T1000 (cell line): ENCODE results near the gene TCF12.

ENCODE experiments used
- DNase-seq: peaks from one replicate; lab custom pipeline; 2025; ENCODE audit warnings: mixed read lengths; lab: John Stamatoyannopoulos, UW

Gene TCF12

GRCh38 chr15:57297630-57298029 lies 379.2 kb downstream of the TCF12 start:
- DNase-seq, result no peak

DNA sequence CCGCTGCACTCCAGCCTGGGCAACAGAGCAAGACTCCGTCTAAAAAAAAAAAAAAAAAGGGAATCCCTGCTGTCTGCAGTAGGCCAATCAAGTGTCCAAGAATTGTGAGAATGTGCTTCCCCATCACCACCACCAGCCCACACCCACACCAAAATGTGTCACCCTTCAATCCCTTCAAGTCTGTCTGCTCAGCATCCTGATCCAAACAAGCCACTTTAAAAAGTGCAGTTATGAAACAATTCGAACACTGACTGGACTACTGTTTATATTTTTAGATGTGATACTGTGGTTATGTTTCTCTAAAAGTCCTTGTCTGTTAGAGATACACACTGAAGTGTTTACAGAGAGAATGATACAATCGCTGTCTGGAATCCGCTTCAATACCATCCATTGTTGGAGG lies 379.8 kb downstream of the TCF12 start:
- DNase-seq, result no peak

GRCh38 chr15:57298843-57299550 lies 380.6 kb downstream of the TCF12 start:
- DNase-seq, result no peak

GRCh38 chr15:57301307-57301706 lies 382.9 kb downstream of the TCF12 start:
- DNase-seq, result no peak

DNA sequence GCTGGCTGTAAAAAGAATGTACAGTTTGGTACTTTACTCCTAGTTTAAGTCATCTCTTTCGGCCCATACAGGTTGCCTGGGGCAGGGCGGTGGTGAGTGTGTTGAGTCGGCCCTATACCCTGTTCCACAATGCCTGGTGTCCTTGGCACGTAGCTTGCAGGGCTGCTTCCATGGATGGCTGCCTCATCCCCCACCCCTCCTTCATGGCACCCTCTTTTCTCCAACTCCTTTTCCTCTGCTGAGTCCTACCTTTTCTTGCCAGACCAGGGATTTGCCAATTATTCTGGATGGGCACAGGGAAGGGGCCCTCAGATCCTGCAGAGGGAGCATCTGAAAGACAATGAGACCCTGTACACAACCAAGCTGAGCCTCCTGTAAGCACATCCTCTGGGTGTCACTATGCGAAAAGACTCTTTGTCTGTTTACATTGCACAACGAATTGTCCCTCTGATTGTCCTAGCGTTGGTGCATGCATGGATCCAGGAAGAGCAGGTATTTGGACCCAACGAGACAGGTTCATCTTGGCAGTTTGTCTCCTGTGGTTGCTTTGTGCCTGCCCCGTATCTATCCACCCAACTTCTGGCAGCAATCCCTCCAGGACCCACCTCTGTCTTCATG lies 384.3 kb downstream of the TCF12 start:
- DNase-seq, result no peak

- DNase-seq, result no peak
These were observed 386.6 kb downstream of the TCF12 start for GRCh38 chr15:57305009-57305408.

DNA sequence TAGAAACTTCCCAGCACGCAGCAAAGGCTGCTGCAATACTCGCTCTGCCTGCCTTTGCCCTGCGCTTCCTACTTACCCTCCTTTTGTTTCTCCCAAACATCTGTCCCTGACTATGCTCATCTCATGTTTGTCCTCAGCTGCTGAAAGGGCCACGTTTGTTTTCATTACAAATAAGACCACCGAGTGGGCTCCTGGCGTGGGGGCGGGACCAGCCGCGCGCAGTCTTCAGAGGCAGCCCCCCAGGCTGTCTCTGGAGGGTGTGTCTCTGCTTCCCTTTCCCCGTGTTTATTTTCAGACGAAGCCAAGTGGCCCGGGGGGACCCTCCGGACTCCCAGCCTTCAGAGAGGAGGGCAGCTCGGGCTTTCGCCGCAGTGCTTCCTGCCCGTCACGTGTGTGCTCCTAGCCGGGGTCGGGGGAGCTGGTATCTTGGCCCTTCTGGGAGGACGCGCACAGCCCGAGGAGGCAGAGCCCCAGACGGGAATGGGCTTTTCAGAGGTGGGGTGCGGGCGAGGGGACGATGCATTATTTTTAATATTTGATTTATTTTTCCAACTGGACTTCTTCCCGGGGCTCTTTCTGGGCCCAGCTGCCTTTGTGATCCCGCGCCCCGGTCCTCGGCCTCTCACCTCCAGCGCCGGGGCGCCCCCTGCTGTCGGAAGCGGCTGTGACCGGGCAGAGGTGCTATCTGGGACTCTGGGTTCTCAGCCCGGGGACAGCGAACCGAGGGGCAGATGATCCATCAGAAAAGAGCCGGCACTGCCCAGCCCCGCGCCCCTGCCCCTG lies 387.9 kb downstream of the TCF12 start:
- DNase-seq, result peak; percentile 37

DNA sequence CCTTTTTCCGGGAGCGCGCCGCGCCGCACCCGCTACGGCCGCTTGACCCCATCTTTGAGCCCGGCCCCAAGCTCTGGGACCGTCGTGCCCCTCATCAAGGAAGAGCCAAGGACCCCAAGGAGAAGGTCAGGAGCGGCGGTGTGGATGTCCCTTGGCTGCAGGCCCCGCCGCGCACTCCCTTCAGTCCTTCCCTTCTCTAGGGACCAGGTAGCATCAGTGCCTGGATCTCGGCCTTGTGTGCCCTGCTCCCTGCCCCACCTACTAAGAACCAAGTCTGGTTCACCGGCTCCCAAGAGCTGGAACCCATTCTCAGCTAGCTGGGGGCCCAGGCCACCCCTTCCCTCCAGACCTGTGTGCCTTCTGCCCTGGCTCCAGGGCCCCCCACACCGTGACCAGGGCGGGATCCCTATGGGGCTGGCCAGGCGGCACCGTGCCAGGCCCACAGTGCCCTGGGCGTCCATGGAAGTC lies 388.5 kb downstream of the TCF12 start:
- DNase-seq, result no peak

DNA sequence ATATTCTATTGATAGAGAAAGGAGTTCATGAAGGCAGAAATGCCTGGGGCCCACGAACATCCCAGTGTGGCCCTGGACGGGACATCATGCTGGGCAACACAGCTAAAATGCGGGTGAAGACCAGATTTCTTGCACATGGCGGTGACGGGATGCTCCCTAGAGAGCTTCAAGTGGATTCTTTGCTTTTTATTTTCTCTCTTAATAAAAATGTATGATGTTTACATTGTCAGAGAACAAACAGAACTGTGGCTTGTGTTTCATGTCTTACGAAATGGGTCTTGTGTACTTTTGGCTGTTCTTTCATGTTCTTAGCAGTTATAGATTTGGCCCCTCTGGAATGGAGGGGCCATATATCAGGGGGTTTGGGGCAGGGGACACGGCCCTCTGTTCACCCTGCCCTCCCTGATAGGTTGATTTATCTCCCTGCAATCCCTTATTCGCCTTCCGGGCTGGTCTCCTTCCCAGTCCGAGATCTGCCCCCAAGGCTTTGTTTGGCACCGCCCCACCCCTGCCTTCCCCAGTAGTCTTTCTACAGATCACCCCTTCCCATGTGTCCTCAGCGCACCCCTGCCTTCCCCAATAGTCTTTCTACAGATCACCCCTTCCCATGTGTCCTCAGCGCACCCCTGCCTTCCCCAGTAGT lies 389.2 kb downstream of the TCF12 start:
- no peak for DNase-seq

DNA sequence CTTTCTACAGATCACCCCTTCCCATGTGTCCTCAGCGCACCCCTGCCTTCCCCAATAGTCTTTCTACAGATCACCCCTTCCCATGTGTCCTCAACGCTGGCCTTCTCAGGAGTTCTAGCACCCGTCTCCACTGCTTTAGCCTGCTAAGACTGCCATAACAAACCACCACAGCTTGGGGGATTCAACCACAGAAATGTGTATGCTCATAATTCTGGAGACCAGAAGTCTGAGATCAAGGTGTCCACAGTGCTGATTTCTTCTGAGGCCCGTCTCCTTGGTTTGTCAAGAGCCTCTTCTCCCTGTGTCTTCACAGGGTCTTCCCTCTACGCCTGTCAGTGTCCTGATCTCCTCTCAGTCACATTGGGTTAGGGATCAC lies 389.7 kb downstream of the TCF12 start:
- DNase-seq, result no peak

- no peak for DNase-seq
These were observed 391.7 kb downstream of the TCF12 start for GRCh38 chr15:57309856-57310760.

DNA sequence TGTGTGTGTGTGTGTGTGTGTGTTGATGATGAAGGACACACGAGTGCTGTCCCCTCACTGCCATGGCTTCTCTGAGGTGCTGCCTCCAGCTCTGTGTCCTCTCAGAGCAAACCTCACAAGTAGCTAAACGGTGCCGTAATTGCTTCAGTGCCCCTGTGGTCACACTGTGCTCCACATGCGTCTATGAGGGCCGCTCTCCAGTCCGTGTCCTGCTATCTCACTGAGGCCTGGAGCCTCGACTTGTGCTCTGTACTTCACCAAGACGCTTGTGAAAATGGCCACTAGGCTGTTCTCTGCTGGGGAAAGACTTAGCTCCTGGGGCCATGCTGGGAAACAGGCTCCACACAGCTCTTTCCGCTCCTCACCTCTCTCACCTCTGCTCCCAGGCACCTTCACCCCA lies 392.4 kb downstream of the TCF12 start:
- no peak for DNase-seq

GRCh38 chr15:57312006-57312317 lies 393.5 kb downstream of the TCF12 start:
- DNase-seq, result no peak

GRCh38 chr15:57312318-57313133 lies 394.1 kb downstream of the TCF12 start:
- no peak for DNase-seq

DNA sequence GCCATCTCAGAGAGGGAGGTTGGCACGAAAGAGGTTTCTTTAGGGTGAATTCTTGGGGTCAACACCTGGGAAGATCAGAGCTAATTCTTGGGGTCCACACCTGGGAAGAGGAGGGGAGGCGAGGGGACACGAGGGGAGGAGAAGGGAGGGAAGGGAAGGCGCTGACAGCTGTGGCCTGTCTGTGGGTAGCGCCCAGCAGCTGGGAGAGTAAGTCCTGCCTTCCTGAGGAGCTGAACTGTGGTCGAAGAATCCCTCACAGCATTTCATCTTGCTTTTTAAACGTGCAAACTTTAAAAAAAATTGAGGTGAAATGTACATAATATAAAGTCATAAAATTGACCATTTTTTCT lies 394.7 kb downstream of the TCF12 start:
- DNase-seq, result no peak

DNA sequence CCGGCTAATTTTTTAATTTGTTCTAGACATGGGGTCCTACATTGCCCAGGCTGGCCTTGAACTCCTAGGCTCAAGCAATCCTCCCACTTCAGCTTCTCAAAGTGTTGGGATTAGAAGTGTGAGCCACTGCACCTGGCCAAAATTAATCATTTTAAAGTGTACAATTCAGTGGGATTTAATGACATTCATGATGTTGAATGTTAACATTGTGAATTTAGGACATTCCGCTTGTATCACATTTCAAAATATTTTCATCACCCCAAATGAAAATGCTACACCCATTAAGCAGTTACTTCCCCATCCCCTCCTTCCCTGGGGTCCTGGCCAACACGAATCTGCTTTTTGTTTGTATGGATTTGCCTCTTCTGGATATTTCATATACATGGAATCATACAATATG lies 395.8 kb downstream of the TCF12 start:
- no peak for DNase-seq

DNA sequence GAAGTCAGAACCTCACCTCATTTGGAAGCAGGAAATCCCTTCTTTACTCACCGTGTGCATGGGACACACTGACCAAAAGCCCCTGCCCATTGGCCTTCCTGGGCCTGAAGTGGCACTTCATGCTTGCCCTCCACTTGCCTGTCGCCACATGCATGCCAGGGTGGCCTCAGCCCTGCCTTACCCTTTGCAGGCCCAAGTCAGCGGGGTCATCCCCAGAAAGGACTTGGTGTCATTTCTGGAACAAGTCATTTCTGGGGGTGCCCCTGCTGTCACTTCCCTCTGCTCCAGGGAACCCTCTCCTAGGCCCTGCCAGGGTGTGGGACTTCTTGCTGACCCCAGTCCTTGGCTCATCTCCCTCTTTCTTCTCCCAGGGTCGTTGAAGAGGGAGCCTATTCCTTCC lies 398.0 kb downstream of the TCF12 start:
- DNase-seq, result no peak

GRCh38 chr15:57319226-57319918 lies 400.9 kb downstream of the TCF12 start:
- DNase-seq, result no peak

DNA sequence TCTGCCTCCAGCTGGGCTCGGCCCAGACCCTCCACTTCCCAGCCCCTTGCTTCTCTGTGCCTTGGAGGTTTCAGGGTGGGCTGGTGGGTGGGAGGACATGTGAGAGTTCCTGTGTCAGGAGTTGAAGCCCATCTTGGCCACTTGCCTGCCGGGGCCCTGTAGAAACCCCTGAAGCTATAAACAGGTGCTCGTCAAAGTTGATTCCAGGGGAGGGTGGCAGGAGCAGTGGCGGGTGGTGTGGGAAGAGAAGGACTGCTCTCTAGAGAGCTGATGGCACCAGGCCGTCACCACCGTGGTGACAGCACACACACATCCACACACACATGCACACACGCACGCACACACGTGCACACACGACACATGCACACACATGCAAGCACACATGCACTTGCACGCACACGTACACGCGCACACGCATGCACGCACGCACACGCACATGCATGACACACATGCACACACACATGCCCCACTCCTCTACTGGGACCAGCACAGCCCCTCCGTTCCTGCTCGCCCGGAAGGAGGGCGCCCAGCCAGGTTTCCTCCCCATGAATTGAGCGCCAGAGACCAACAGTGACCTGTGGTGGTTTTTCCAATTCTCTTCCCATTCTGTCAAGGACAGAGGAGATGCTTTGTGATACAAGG lies 401.6 kb downstream of the TCF12 start:
- DNase-seq, result no peak
